Measurements from ENCODE around the gene RFTN1.

GRCh38 chr3:16460273-16460672 lies 53.2 kb downstream of the RFTN1 start:
- TF ChIP-seq, protein P1, sequence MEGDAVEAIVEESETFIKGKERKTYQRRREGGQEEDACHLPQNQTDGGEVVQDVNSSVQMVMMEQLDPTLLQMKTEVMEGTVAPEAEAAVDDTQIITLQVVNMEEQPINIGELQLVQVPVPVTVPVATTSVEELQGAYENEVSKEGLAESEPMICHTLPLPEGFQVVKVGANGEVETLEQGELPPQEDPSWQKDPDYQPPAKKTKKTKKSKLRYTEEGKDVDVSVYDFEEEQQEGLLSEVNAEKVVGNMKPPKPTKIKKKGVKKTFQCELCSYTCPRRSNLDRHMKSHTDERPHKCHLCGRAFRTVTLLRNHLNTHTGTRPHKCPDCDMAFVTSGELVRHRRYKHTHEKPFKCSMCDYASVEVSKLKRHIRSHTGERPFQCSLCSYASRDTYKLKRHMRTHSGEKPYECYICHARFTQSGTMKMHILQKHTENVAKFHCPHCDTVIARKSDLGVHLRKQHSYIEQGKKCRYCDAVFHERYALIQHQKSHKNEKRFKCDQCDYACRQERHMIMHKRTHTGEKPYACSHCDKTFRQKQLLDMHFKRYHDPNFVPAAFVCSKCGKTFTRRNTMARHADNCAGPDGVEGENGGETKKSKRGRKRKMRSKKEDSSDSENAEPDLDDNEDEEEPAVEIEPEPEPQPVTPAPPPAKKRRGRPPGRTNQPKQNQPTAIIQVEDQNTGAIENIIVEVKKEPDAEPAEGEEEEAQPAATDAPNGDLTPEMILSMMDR (conservative IDR thresholded peaks at IDR 0.05 in 1 of 2, IDR thresholded peaks at IDR 0.05 in 1 of 2; ENCODE audit: low read depth in 1 of 2, low read length in 2 of 2), result no peak
- no peak for TF ChIP-seq EZH2 (IDR thresholded peaks at IDR 0.05; ENCODE audit: low read length, missing control alignments)
